ENCODE results near the gene OR7G3. TPM values are rescaled to one million over a fixed set of nuclear protein-coding genes. Genes with fewer than 3 reads are reported as not detected.

Gene OR7G3
- polyA plus RNA-seq, 1 donor from 2014 or later, result not detected

- H3K9ac ChIP-seq (ENCODE audit: low read length), result no peak overlapping the region
- H2AFZ ChIP-seq (ENCODE audit: low read depth, low read length), result no peak overlapping the region
These were observed 4.2 kb upstream of the OR7G3 start for GRCh38 chr19:9130965-9131364.

GRCh38 chr19:9128171-9128570, 1.4 kb upstream of the OR7G3 start:
- no peaks in the 10 kb centered on the region for H3K27me3 ChIP-seq (ENCODE audit: insufficient read depth, low read depth, low read length)
- no peak overlapping the region for H3K4me2 ChIP-seq (ENCODE audit: low read length)
- no peak overlapping the region for H2AFZ ChIP-seq (ENCODE audit: low read depth, low read length)
- H4K20me1 ChIP-seq (ENCODE audit: insufficient read depth), result no peaks in the 10 kb centered on the region
- H3K9ac ChIP-seq (ENCODE audit: low read length), result no peak overlapping the region
- no peaks in the 10 kb centered on the region for H3K9me3 ChIP-seq (ENCODE audit: low read length)
- H3K36me3 ChIP-seq (ENCODE audit: insufficient read depth, low read length), result no peaks in the 10 kb centered on the region
- no peaks in the 10 kb centered on the region for H3K9me2 ChIP-seq (ENCODE audit: insufficient read depth, low read length)
- no peaks in the 10 kb centered on the region for H3K79me2 ChIP-seq (replicated peaks; ENCODE audit: insufficient read depth, low read length)
- H3K27ac ChIP-seq (ENCODE audit: low read length), result no peak overlapping the region
- no peaks in the 10 kb centered on the region for H3F3A ChIP-seq (ENCODE audit: insufficient read depth, low read length, poor library complexity, severe bottlenecking)
- H3K4me3 ChIP-seq (ENCODE audit: low read length), result no peak overlapping the region
- no peak for TF ChIP-seq EZH2 (IDR thresholded peaks at IDR 0.05; ENCODE audit: borderline replicate concordance, insufficient read depth, low read length, poor library complexity, severe bottlenecking)
- no peak for TF ChIP-seq REST (IDR thresholded peaks at IDR 0.05; ENCODE audit: borderline replicate concordance)
- no peak for TF ChIP-seq SMC3 (conservative IDR thresholded peaks at IDR 0.05; ENCODE audit: poor library complexity)
- no peak for TF ChIP-seq RAD21 (conservative IDR thresholded peaks at IDR 0.05)
- TF ChIP-seq, protein P1, sequence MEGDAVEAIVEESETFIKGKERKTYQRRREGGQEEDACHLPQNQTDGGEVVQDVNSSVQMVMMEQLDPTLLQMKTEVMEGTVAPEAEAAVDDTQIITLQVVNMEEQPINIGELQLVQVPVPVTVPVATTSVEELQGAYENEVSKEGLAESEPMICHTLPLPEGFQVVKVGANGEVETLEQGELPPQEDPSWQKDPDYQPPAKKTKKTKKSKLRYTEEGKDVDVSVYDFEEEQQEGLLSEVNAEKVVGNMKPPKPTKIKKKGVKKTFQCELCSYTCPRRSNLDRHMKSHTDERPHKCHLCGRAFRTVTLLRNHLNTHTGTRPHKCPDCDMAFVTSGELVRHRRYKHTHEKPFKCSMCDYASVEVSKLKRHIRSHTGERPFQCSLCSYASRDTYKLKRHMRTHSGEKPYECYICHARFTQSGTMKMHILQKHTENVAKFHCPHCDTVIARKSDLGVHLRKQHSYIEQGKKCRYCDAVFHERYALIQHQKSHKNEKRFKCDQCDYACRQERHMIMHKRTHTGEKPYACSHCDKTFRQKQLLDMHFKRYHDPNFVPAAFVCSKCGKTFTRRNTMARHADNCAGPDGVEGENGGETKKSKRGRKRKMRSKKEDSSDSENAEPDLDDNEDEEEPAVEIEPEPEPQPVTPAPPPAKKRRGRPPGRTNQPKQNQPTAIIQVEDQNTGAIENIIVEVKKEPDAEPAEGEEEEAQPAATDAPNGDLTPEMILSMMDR (IDR thresholded peaks at IDR 0.05; ENCODE audit: poor library complexity, severe bottlenecking), result no peak
- no peak for TF ChIP-seq TAF1 (IDR thresholded peaks at IDR 0.05; ENCODE audit: low read depth)
- TF ChIP-seq EP300 (conservative IDR thresholded peaks at IDR 0.05; ENCODE audit: poor library complexity, severe bottlenecking), result no peak
- no peak for TF ChIP-seq POLR2AphosphoS5 (IDR thresholded peaks at IDR 0.05)

More at GRCh38 chr19:9130965-9131364, 4.2 kb upstream of the OR7G3 start:
- Histone ChIP-seq H3K79me2 (replicated peaks; ENCODE audit: insufficient read depth, low read length) (no peaks in the 10 kb centered on the region), H3K9me2 (ENCODE audit: insufficient read depth, low read length) (no peaks in the 10 kb centered on the region), H3K4me3 (ENCODE audit: low read length) (no peak overlapping the region), H4K20me1 (ENCODE audit: insufficient read depth) (no peaks in the 10 kb centered on the region), H3K9me3 (ENCODE audit: low read length) (no peaks in the 10 kb centered on the region), H3K27me3 (ENCODE audit: insufficient read depth, low read depth, low read length) (no peaks in the 10 kb centered on the region), H3K4me2 (ENCODE audit: low read length) (no peak overlapping the region), H3K36me3 (ENCODE audit: insufficient read depth, low read length) (no peaks in the 10 kb centered on the region), H3K27ac (ENCODE audit: low read length) (no peak overlapping the region), H3F3A (ENCODE audit: insufficient read depth, low read length, poor library complexity, severe bottlenecking) (no peaks in the 10 kb centered on the region)
- no peak for TF ChIP-seq SMC3 (conservative IDR thresholded peaks at IDR 0.05; ENCODE audit: poor library complexity)
- TF ChIP-seq POLR2AphosphoS5 (IDR thresholded peaks at IDR 0.05), result no peak
- no peak for TF ChIP-seq EZH2 (IDR thresholded peaks at IDR 0.05; ENCODE audit: borderline replicate concordance, insufficient read depth, low read length, poor library complexity, severe bottlenecking)
- TF ChIP-seq REST (IDR thresholded peaks at IDR 0.05; ENCODE audit: borderline replicate concordance), result no peak
- TF ChIP-seq MXI1 (conservative IDR thresholded peaks at IDR 0.05; ENCODE audit: poor library complexity, severe bottlenecking), result no peak
- no peak for TF ChIP-seq EP300 (conservative IDR thresholded peaks at IDR 0.05; ENCODE audit: poor library complexity, severe bottlenecking)
- TF ChIP-seq TAF1 (IDR thresholded peaks at IDR 0.05; ENCODE audit: low read depth), result no peak
- TF ChIP-seq RAD21 (conservative IDR thresholded peaks at IDR 0.05), result no peak
- TF ChIP-seq, protein P1 (IDR thresholded peaks at IDR 0.05; ENCODE audit: poor library complexity, severe bottlenecking), result no peak

All from neural cell (in vitro differentiated cells).